Kasumi-1 (cell line): ENCODE data around the gene HOXB3.

Experiments
- DNase-seq, 2 experiments: peaks; one replicate each; lab custom pipeline; 2025; lab: John Stamatoyannopoulos, UW

HOXB3 gene

DNA sequence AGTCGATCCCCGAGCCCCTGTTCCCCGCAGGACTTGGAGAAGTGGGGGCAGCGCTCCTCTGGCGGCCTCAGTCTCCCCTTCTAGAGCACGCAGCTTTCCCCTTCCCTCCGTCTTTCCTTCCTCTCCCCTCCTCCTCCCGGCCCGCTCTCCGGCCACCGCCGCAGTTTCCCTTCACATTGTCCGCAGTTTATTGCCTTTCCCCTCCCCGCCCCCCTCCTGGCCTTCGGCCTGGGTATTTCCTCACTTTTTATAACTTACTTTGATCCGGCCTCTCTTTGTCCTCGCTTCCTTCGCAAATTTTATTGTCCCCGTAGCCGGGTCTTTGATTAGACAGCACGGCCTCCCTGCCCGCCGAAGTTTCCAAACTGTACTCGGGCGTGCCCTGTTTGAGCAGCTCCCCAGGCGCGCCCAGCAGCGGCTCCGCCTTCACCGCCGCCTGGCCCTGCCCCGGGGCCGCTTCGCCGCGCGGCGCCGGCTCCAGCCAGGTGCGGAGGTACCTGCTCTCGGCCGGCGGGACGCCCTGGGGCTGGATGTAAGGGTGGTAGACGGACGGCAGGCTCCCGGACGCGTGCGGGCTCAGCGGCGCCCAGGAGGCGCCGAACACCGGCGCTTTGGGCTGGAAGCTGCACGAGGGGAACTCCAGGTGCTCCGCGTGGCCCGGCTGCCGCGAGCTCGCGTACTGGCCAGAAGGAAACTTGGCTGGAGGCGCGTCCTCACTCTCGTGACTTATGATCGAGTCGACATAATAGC, 35.6 kb upstream of the HOXB3 start:
- no peak for DNase-seq

DNA sequence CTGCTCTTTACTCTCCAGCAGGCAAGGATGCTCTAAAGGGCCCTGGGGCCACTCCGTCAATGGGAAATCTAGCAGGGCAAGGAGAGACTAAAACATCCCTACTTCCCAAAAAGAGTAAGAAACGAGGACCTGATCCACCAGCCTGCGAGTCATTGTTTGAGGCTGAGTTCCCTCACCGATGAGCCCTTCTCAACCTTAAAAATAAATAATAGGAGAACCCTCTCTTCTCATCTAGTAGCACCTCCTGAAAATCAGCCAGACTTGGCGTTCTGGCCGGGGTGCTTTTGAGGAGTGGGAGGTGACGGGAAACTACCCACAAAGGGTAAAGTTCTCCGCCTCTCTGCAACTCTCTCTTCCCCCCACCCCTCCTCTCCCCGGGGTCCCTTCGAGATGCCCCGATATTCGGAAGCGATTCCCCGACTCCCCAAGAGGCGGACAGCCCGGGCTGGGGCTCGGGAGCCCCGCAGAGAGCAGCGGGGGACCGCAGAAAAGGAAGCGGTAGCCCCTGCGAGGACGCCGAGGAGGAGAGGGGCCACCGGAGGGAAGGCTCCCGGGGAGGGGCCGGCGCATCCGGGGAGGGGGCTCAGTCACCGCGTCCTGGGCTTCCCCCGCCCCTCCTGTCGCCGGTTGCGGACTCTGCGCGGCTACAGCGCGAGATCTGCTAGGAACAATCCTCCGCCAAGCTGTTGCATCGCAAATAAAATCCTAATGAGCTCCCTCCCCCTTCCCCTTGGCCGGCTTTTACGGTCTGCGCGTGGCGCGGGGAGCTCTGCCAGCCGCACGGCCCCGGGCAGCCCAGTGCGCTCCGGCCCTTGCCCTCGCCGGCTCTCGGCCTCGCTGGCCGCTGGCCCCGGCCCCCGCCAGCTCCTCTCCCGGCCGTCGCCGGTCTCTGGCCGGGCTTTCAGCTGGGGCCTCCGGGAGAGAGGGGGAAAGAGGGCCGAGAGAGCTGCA, 34.8 kb upstream of the HOXB3 start:
- no peak for DNase-seq

DNA sequence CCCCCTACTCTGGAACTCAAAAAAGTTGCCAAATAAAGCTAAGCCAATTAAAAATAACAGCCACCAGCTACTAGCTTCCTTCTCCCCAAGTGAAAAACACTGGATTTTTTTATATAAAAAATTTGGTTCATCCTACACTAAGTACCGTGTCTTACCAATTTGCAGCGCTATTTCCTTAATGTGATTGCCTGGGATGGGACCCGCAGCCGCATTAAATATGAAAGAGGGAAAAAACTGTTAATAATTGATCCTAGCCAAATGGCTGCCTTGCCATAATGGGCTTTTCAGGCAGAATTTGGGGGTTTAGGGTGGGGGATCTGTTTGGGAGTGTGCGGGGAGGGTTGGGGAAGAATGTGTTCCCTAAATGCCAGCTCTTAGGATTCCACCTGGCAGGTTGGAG, 34.1 kb upstream of the HOXB3 start:
- DNase-seq, result no peak

DNA sequence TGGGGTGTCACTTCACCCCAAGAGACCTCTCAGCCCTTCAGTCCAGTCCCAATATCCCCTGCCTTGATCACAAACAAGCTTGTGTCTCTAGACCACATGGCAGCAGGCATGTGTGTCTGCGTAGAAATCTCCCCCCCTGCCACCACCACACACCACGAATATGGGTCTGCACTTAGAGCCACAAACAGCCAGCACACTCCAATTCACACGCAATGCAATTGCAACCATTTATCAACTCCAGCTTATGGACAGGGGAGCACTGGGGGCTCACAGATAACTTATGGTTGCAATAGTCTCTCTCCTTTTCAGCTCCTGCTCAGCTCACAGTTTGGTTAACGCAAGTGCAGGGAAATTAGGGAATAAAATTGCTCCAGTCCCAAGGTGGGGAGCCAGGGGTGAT, 33.5 kb upstream of the HOXB3 start:
- DNase-seq, result no peak

DNA sequence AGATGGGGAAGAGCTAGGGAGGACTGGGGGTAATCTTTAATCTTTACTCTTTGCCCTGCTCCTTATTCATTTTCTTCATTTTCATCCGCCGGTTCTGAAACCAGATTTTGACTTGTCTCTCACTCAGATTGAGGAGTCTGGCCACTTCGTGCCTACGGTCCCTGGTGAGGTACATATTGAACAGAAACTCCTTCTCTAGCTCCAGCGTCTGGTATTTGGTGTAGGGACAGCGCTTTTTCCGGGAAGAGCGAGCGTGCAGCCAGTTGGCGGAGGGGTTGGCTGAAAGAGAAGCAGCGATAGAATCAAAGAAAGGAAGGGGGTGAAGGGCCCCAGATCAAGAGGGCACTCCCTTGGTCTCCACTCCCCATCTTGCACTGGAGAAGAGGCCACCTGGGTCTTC, 32.8 kb upstream of the HOXB3 start:
- no peak for DNase-seq

DNA sequence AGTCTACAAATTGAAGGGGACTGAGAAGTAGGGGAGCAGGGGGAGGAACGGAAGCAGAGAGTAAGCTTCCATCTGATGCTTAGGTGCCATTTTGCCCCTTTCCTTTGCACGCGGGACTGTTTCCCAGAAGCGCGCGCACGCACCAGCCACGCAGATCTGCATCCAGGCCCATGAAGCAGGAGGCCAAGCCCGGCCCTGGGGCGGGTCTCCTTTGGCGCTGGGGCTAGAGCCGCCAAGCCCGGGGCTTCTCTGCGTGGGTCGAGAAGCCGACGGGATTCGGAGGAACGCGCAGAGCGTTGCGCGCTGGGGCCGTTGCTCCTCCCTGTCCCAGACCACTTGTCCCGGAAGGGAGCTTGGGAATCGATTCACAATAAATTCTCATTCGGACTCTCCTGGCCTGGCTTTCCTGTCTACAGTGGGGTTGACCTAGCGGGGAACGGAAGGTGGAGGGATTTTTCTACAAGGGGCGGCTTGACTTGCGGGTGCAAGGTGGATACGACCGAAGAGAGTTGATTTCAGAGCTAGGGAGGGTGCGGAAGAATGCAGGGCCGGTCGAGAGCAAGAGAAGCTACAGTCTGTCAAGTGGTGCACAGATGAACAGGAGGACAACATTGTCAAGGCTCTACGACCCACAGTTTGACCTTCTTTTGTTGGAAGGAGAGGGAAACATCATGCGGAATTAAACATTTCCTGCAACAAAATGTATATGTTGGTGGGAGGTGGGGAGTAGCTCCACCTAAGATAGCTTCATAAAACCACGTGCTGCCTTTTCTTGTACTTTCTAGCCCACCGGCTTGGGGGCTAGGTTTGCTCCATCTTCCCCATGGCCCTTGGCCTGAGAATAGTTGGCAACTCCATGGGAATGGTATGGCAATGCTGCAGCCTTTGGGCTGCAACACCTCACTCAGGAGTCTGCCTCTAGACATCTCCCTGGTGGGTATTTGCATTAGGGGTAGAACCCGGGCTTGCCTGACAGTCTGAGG, 31.7 kb upstream of the HOXB3 start:
- DNase-seq, result no peak

DNA sequence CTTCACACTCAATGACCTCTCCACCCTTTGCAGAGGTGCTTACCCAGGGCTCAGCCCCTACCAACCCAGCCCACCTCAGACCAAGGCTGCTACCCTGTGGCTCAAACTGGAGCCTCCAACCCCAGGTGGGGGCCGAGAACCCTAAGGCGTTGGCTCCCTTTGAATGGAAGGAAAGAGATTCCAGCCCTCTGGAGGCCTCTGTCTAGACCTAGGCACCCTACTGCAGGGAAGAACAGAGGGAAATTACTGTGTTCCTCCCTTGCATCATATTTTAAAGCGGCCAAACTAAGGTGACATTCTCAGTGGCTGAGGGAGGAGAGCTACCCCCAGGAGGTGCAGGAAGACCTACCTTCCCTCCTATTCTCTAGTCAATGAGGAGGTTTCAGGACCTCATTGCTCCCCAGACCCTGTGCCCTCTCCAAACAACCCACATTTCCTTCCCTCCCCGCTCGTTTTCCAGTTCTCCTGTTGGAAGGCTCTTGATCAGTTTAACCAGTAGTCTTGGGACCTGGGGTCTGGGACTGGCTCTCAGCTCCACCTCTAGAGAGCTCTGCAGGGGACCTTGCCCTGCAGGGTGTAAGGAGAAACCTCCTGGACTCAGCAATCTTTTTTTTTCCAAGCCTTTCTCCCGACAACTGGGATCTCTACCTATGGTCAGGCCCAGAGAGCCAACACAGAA, 30.6 kb upstream of the HOXB3 start:
- DNase-seq, result no peak

DNA sequence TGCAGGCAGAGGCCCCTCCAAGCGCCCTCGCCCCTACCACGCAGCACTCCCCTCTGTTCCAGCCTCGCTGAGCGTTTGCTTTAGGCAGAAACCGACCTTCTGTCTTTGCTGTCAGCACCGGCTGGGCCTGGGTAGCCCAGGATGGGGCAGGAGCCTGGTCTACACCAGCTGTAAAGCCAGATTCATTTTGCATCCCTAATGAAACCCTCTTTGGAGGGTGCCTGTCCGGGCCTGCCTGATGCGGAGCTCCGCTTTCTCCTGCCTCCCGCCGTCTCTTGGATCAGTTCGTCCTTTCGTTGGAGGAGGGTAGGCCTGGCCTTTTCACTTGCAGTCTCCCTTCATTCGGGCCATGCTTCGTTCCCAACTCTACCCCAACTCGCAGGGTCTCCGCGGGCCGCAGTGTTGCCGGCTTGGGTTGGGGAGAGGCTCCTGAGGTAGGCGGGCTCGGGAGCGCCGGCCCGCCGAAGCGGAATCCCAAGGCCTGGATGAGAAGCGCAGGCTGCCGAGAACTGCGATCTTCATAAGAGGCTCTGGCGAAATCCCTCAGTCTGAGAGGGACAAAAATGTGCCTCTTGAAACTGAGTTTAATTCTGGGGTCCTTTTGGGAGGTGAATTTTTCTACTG, 29.9 kb upstream of the HOXB3 start:
- no peak for DNase-seq

DNA sequence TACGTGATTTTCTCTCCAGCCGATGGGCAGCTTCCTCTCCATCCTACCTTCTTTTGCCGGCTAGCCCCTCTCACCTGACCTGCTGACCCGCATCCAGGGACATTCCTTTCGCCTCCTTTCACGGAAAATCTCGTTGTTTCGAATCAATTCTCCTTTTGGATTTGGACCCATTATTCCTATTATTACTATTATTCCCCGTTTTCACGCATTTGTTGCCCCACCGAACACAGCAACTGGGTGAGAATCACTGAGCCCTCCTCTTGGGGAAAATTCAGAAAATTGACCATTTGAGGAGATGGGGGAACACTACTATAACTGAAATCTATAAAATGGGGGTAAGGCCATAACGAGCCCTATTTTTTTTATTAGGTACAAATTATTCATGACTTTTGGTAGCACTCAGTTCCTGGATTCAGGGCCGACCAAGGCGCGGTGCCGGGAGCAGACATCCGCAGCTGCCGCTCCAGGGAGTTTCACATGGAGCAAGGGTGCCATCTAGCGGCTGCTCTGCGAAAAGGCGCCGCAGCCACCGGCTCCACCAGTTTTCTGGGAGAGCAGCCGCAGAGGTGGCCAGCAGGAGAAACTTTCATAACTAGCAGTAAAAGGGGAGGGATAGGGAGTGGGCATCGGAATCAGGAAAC, 28.3 kb upstream of the HOXB3 start:
- DNase-seq, result peak; percentile 87 to 90

DNA sequence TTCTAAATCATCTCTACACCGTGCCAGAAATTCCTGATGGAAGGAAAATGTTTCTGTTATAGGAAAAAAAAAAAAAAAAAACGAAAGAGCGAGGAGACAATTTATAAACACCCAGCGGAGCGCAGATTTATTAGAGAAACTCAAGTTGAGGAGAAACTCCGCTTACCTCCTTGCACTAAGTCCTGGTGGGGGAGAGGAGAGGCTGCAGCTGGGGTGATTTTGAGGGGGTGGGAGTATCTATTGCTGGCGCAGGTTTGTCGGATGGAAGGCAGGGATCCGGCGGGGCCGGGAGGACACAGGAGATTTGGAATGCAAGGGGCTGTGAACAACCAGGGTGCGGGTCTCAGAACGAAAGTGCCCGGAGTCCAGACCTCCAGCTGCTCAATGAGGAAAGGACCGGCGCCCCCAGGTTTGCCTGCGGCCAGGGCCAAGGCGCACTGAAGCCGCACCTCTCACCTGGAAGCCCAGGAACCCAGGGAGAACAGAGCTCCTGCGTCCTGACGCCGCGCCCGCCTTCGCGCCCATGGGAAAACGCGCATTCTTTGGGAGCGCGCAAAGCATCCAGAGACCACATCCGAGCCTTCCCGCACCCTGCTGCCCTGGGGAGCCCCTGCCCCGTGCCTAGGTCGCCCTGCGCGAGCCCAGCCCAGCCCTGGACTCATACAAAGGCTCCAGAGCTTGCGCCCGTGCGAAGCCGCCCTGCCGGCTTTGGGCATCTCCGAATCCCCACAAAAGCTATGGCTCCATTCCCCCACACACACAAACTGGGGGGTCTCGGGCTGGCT, 27.6 kb upstream of the HOXB3 start:
- no peak for DNase-seq

DNA sequence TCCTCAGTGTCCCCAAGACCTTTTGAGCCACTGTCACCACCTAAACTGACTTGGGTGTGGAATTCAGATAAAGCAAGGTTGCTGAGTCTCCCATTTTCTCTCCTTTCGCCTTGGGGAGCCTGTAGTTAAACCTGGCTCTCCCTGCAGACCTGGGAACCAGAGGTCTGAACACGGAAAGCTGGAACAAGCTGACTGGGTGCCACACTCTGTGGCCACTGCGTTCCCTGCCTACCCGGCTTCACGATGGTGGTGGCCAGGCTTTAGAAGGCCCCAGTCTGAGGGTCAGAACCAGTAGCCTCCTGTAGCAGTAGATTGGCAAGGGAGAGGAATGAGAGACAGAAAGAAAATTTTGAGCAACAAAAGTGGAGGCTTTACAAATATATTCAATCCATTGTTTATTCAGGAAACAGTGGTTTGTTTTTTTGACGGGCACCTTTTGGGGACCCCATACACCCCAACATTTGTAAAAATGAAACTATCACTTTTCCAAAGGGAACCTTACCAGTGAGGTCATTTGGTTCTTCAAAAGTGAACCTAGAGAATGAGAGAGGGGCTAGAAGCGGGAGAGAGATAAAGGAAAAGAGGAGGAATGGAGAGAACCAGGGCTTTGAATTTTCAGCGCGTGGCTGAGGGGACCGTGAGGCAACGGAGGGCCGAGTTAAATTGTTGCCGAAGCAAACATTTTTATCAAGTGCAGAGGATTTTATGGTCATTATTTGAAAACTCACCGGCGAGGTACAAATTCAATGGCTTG, 26.9 kb upstream of the HOXB3 start:
- DNase-seq, result no peak

DNA sequence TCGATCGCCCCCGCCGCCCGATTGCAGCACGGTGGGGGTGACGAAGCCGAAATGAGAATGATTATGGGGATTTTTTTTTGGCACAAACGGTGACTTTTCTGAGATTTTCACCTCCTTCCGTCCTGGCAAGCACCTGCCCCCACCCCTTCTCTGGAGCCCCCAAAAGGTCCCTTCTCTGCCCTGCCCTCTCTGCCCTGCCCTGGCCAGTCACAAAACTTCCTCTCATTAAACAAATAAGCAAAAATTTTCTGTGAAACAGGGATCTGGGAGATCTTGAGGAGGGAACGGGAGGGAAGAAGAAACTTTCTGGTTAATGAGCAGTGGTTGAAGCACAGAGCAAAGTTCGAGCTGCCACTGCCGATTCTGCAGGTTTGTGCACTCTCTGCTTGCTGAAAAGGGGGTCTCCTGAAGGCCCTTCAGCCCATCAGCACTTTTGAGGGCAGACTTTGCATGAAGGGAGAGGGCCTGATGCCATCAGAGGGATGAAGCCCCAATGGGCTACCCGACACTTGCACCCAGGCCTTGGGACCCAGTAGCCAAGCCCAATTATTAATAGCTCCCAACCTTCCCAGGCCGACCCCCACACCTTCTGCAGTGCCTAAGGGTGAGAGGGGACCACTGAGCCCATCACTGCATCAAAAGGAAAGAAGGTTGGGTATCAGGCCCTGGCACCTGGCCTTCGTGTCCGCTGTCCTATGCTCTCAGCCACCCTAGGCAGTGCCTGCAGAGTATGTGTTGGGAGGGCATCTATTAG, 26.1 kb upstream of the HOXB3 start:
- no peak for DNase-seq

DNA sequence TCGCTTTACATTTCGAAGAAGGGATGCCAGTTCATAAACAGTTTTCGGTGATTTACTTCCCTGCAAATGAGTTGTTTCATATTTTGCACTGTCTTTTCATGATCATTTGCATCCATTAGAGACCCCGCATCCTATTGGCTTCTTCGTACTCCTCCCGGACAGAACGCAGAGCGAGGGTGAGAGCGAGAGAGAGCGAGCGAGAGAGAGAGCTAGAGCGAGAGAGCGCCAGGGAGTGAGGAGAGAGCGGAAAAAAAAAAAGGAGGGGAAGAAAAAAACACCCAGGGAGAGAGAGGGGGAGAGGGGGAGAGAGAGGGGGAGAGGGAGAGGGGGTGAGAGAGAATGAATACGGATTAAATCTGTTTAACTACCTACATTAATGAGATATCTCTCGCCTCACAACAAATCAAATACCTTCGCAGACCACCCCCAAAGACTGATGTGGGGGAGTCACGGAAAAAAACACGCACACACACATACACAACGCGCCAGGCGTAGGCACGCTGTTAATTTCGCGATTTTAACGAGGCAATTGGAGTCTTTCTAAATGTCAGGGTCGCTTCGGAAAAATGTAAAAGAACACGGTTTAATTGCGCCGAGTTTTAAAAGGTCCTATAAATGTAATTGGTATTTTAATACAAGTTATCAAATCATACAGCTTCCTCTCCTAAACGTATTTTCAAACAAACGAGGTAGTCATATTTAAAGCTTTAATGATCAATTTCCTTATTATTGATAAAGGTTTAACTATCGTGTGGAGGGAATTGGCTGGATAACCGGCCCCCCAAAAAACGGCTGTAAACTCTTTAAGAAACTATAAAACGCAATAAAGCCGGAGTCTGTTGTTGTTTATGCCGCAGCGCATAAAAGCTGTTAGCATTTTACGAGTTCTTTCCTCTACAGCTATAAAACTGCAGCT, 25.3 kb upstream of the HOXB3 start, which contains the start of gene HOXB8:
HOXB8 (minus strand) TSS at position 246 of the 916 bp plus-strand sequence. CDS start 588 bp downstream, outside the sequence.
- DNase-seq, result no peak

DNA sequence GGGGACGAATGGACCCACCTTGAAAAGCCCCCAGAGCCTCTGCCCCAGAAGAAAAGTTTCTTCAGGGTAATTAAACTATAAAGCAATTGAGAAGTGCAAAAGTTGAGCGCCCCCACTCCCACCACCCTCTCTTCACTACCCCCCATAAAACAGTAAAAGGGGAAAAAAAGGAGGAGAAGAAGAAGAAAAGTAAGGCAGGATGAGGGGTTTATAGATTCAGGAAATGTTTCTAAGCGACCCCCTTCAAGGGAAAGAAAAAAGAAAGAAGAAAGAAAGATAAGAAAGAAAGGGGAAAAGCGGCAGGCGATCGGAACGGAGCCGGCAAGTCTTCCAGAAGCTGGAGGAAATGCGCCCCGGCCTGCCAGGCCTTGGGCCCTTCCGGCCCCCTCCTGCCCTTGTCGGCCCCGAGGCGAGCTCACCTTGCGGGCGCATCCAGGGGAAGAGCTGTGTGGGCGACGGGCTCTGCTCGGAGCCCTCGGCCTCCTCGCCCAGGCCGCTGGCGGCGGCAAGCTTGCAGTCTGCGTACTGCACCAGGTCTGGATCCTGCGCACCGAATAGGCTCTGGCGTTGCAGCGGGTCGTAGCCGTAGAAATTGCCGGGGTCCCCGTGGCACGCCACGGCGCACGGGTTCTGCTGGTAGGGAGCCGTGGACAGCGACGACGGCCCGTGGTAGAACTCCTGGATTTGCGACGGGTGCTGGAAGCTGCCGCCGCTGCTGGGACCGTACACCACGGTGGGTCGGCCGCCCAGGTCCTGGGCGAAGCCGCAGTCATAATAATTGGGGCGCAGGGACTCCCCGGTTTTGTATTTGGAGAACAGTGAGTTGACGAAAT, 24.0 kb upstream of the HOXB3 start:
- DNase-seq, result no peak

DNA sequence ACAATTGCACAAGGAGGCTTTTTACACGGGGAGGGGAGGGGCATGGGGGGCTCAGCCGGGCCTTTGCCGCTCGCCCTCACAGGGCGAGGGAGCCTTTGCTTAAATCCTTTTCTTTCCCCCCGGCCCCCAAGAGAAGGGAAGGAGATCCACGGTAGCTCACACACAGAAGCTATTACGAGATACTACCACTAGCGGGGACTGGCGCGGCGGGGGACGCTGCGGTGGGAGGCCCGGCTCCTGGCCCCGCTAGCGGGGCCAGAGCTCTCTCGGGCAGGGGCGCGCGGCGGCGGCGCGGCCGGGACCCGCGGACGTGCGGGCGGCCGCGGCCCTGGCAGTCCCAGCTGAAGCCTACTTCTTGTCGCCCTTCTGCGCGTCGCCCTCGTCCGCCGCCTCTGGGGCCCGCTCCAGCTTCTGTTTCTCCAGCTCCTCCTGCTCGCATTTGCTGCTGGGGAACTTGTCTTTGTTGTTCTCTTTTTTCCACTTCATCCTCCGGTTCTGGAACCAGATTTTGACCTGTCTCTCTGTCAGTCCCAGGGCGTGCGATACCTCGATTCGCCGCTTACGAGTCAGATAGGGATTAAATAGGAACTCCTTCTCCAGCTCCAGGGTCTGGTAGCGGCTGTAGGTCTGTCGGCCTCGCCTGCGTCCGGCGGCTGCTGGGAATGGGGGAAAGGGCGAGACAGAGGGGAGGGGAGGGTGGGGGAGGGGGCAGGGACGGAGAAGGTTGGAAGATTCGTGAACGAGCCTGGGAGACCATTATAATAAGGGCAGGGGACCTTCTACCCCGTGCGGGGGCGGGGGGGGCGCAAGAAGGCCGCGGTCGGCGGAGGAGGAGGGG, 23.0 kb upstream of the HOXB3 start:
- DNase-seq, result no peak
